K562 (cell line): ENCODE results near the gene ACTN1. TPM values are rescaled to one million over a fixed set of nuclear protein-coding genes. Genes with fewer than 3 reads are reported as not detected.

Source experiments
- ATAC-seq: fragments of 200-7000 bp; cut with Tn5 transposase; 3 replicates; pipeline ENCODE4 v1.9.1; 2020; ENCODE audit warnings: moderate library complexity
- BruUV-seq: library from RNA; stranded (reverse); fragments of 400-500 nt; replicated peaks from 2 replicates; lab custom pipeline; 2021; lab: Mats Ljungman, UMichigan
- CTCF ChIA-PET: fragments of 300-600 bp; formaldehyde crosslinking; extraction: SDS; loops from one replicate; lab custom pipeline; 2021; ENCODE audit warnings: low intra/inter-chr PET ratio; lab: Yijun Ruan, JAX
- POLR2A ChIA-PET: fragments of 300-600, 350-650 bp; sonication (Branson Sonifier 250); formaldehyde crosslinking; extraction: SDS; loops from one replicate; lab custom pipeline; 2021; ENCODE audit warnings: antibody characterized with exemption, inconsistent platforms; lab: Yijun Ruan, JAX
- DNase-seq, 4 experiments: peaks; one replicate each; pipeline versions ENCODE4 v3.0.0 to v3.0.0-alpha.2; 2011 to 2018; ENCODE audit warnings: low spot score in 3 of 4, mixed read lengths in 3 of 4; ENCODE audit errors: extremely low read depth in 1 of 4
- FAIRE-seq: peaks from 2 replicates; lab custom pipeline; 2011; peaks lifted over from hg19 to GRCh38; lab: Jason Lieb, UNC
- H2AFZ ChIP-seq: 2 replicates; pipeline ENCODE4 v1.6.0; 2011; ENCODE audit warnings: low read depth, low read length, control low read depth, inconsistent platforms
- H3K27ac ChIP-seq: fragments of 200-600 bp; 3 replicates; pipeline ENCODE4 v1.8.0; 2011; ENCODE audit warnings: low read depth, mild to moderate bottlenecking, control low read depth, inconsistent platforms, low read length, moderate library complexity, mixed read lengths; ENCODE audit errors: extremely low read depth
- H3K27me3 ChIP-seq, 2 experiments: fragments of 300-600 bp in 1 of 2; 2 replicates in 1 of 2; 3 replicates in 1 of 2; pipeline versions ENCODE4 v1.6.0 to v1.8.0; 2011; ENCODE audit warnings: inconsistent platforms in 2 of 2, low read length in 2 of 2, mild to moderate bottlenecking in 1 of 2, mixed read lengths in 1 of 2, moderate library complexity in 1 of 2; ENCODE audit not compliant: control insufficient read depth in 2 of 2, insufficient read depth in 2 of 2
- H3K36me3 ChIP-seq: fragments of 300-600 bp; 3 replicates; pipeline ENCODE4 v1.8.0; 2011; ENCODE audit warnings: mild to moderate bottlenecking, low read length, inconsistent platforms; ENCODE audit not compliant: control insufficient read depth, insufficient read depth
- H3K4me1 ChIP-seq, 2 experiments: fragments of 200-600 bp in 1 of 2; replicated peaks in 1 of 2; 2 replicates in 1 of 2; 3 replicates in 1 of 2; pipeline versions ENCODE4 v1.5.1 to v1.8.0; 2011; ENCODE audit warnings: inconsistent platforms in 2 of 2, low read length in 2 of 2, mild to moderate bottlenecking in 1 of 2, mixed read lengths in 1 of 2, moderate library complexity in 1 of 2; ENCODE audit not compliant: control insufficient read depth in 2 of 2, insufficient read depth in 2 of 2
- H3K4me2 ChIP-seq: 2 replicates; pipeline ENCODE4 v1.6.1; 2011; ENCODE audit warnings: low read length, control low read depth, inconsistent platforms, mixed read lengths; ENCODE audit not compliant: insufficient read depth
- H3K4me3 ChIP-seq: fragments of 200-600 bp; sonication (generic), shearing (Covaris generic); 2 replicates; pipeline ENCODE4 v1.5.1; 2016; ENCODE audit warnings: control low read depth, inconsistent platforms
- H3K79me2 ChIP-seq: fragments of 200-600 bp; 3 replicates; pipeline ENCODE4 v1.8.0; 2011; ENCODE audit warnings: low read length, inconsistent platforms; ENCODE audit not compliant: control insufficient read depth, insufficient read depth
- H3K9ac ChIP-seq, 2 experiments: 2 replicates each; pipeline versions ENCODE4 v1.6.0 to v1.6.1; 2011; ENCODE audit warnings: low read depth in 2 of 2, low read length in 2 of 2, control low read depth in 1 of 2, inconsistent platforms in 1 of 2, mild to moderate bottlenecking in 1 of 2, mixed read lengths in 1 of 2; ENCODE audit not compliant: insufficient read depth in 1 of 2
- H3K9me1 ChIP-seq: one replicate; pipeline ENCODE4 v1.6.0; 2011; ENCODE audit warnings: inconsistent platforms, mild to moderate bottlenecking, low read length, moderate library complexity; ENCODE audit not compliant: control insufficient read depth, insufficient read depth
- H3K9me3 ChIP-seq: replicated peaks from 2 replicates; pipeline ENCODE4 v1.5.1; 2011; ENCODE audit warnings: low read depth, low read length, inconsistent platforms; ENCODE audit not compliant: control insufficient read depth, insufficient read depth
- H4K20me1 ChIP-seq: replicated peaks from 2 replicates; pipeline ENCODE4 v1.6.1; 2011; ENCODE audit warnings: low read length, inconsistent platforms, mixed read lengths; ENCODE audit not compliant: control insufficient read depth, insufficient read depth
- DDX20 ChIP-seq: fragments of 450-650 bp; IDR thresholded peaks from 2 replicates; pipeline ENCODE4 v1.6.1; 2016; ENCODE audit warnings: missing genetic modification characterization, low read depth, mild to moderate bottlenecking, missing compliant biosample characterization, moderate library complexity
- HDAC3 ChIP-seq: fragments of 450-650 bp; IDR thresholded peaks from 2 replicates; pipeline ENCODE4 v1.6.1; 2018; ENCODE audit warnings: borderline replicate concordance, mild to moderate bottlenecking, moderate library complexity; ENCODE audit not compliant: partially characterized antibody
- HDAC8 ChIP-seq: fragments of 450-650 bp; IDR thresholded peaks from 2 replicates; pipeline ENCODE4 v1.6.1; 2016; ENCODE audit warnings: mild to moderate bottlenecking, missing genetic modification characterization, moderate library complexity, missing compliant biosample characterization
- MED1 ChIP-seq: sonication (generic); formaldehyde crosslinking; IDR thresholded peaks from 2 replicates; pipeline ENCODE4 v1.8.1; 2023; ENCODE audit warnings: missing genetic modification reagents, borderline replicate concordance
- NCOA4 ChIP-seq: fragments of 450-650 bp; IDR thresholded peaks from 2 replicates; pipeline ENCODE4 v1.6.1; 2018; ENCODE audit warnings: mild to moderate bottlenecking; ENCODE audit not compliant: partially characterized antibody
- NR2C1 ChIP-seq, 2 experiments: fragments of 450-650 bp; IDR thresholded peaks; 2 replicates each; pipeline ENCODE4 v1.6.1; 2017; ENCODE audit warnings: mild to moderate bottlenecking in 2 of 2, antibody characterized with exemption in 1 of 2, inconsistent platforms in 1 of 2, missing compliant biosample characterization in 1 of 2, missing genetic modification characterization in 1 of 2
- STAT5B ChIP-seq: fragments of 250-450 bp; sonication (Bioruptor Pico); IDR thresholded peaks from 2 replicates; pipeline ENCODE4 v1.8.0; 2021; ENCODE audit warnings: mild to moderate bottlenecking, inconsistent platforms
- WGBS: fragments of 100-300 bp; shearing (Covaris generic); methylation state at CpG from one replicate; pipeline ENCODE4 v1.1.6; 2016; ENCODE audit warnings: low coverage, mixed read lengths; ENCODE audit not compliant: insufficient coverage; ENCODE audit errors: missing lambda C conversion rate; 5-methylcytosine and 5-hydroxymethylcytosine counted together
- in situ Hi-C: fragments of 300-500 bp; cut with MboI; formaldehyde crosslinking; loops from 4 replicates; pipeline ENCODE4 v1.15.0; 2018; ENCODE audit warnings: inconsistent platforms, mixed read lengths
- intact Hi-C: fragments of 100-400 bp; cut with micrococcal nuclease; formaldehyde crosslinking; loops from 2 replicates; pipeline ENCODE4 v1.14.2; 2022
- polyA plus RNA-seq, 8 experiments: library from polyadenylated mRNA; depleted of rRNA in 4 of 8; stranded (reverse) in 5 of 8; unstranded in 3 of 8; fragments of >200 nt; fragmentation: Nextera tagmentation in 2 of 8; fragmentation: Illumina TruSeq in 1 of 8; extraction: Ambion mirVana in 2 of 8; extraction: Trizol in 1 of 8; gene quantifications; 2 replicates each; pipeline versions ENCODE4 v1.2.1 to v1.2.3, GENCODE V29; 2011 to 2014; ENCODE audit warnings: inconsistent platforms in 1 of 8, missing spikeins in 1 of 8
- total RNA-seq, 7 experiments: library from RNA; depleted of rRNA in 6 of 7; stranded (reverse); fragments of >200 nt in 6 of 7; fragmentation: Illumina TruSeq in 2 of 7; extraction: Trizol in 2 of 7; gene quantifications; 2 replicates each; pipeline versions ENCODE4 v1.2.1 to v1.2.3, GENCODE V29; 2011 to 2021; ENCODE audit warnings: low replicate concordance in 1 of 7
- TF ChIP-seq, protein P1 (sequence below): fragments of 250-450 bp; sonication (Bioruptor Pico); IDR thresholded peaks from 2 replicates; pipeline ENCODE4 v1.4.0; 2020
- TF ChIP-seq, protein P2 (sequence below): sonication (generic); formaldehyde crosslinking; IDR thresholded peaks from 2 replicates; pipeline ENCODE4 v1.8.0; 2022; ENCODE audit warnings: missing genetic modification reagents, mild to moderate bottlenecking, borderline replicate concordance

ACTN1 gene
- total and polyA plus RNA-seq, 9 of the 15 experiments (the other 6 are each of a cell fraction or from before 2014, with no cell fraction given): 2.2 to 67.7 (median 34.5) TPM

DNA sequence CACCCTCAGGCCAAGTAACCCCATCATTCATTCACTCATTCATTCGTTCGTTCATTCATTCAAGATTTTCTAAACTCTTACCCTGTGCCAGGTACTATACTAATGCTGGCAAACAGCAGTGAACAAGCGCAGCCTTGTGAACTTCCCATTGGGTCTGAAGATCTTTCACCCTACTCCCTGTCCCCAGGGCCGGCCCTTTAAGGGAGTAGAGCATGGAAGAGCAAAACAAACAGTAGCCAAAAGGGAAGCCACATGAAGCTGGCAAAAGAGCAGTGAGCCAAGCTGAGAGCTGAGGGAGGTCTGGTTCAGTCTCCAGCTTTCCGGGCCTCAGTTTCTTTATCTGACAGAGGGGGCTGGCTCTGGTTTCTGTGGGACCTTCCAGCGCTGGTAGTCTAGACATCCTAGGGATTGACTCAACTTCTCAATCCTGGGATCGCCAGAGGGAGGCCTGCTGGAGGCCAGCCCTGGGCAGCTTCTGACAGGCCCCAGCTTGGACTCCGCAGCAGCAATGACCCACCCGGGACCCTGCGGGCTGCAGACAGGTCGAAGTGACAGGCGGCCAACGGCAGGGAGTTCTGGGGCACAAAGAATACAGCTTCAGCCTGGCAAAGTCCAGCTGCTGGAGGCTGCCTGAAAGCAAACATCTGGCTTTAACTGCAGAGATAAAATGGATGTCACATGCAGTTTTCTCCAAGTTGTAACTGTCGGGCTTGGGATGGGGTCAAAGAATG lies 27.1 kb downstream of the ACTN1 start:
- no peaks in the 10 kb centered on the region for H3K9me3 ChIP-seq
- no peaks in the 10 kb centered on the region for H4K20me1 ChIP-seq
- ATAC-seq (no peak), FAIRE-seq (no peak)
- BruUV-seq: no TSS peak
- no peak overlapping the region for H3K9ac ChIP-seq
- no peaks in the 10 kb centered on the region for H3K9me1 ChIP-seq
- H3K27ac ChIP-seq: peak overlapping the region; percentile 53; the same call in 1 of the 3 replicates
- no peak for TF ChIP-seq HDAC8 (tag)
- TF ChIP-seq NR2C1 (IDR thresholded peaks at IDR 0.05): no peak
- no peak for TF ChIP-seq NR2C1 (tag; IDR thresholded peaks at IDR 0.05)
- TF ChIP-seq NCOA4: no peak
- TF ChIP-seq STAT5B (CRISPR knock-in tag): no peak
- no peak for TF ChIP-seq HDAC3
- TF ChIP-seq, protein P1, sequence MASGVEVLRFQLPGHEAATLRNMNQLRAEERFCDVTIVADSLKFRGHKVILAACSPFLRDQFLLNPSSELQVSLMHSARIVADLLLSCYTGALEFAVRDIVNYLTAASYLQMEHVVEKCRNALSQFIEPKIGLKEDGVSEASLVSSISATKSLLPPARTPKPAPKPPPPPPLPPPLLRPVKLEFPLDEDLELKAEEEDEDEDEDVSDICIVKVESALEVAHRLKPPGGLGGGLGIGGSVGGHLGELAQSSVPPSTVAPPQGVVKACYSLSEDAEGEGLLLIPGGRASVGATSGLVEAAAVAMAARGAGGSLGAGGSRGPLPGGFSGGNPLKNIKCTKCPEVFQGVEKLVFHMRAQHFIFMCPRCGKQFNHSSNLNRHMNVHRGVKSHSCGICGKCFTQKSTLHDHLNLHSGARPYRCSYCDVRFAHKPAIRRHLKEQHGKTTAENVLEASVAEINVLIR (CRISPR knock-in tag): no peak
- TF ChIP-seq, protein P2, sequence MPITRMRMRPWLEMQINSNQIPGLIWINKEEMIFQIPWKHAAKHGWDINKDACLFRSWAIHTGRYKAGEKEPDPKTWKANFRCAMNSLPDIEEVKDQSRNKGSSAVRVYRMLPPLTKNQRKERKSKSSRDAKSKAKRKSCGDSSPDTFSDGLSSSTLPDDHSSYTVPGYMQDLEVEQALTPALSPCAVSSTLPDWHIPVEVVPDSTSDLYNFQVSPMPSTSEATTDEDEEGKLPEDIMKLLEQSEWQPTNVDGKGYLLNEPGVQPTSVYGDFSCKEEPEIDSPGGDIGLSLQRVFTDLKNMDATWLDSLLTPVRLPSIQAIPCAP (CRISPR knock-in tag): no peak
- no peak for TF ChIP-seq DDX20
- TF ChIP-seq MED1 (CRISPR knock-in tag): no peak
- TF ChIP-seq, all 486 proteins: peak for 0
- Histone ChIP-seq H3K36me3 (peaks cover 2% of the 10 kb centered on the region; the same call in 2 of the 3 replicates), H3K4me2 (no peak overlapping the region), H3K4me1 (peaks cover 22 to 26% of the 10 kb centered on the region in 2 experiments; a peak in 4 of 5 replicates), H3K4me3 (no peak overlapping the region), H3K27me3 (no peaks in the 10 kb centered on the region), H2AFZ (no peak overlapping the region), H3K79me2 (peaks cover 35% of the 10 kb centered on the region; the same call in 2 of the 3 replicates)
- ChIA-PET CTCF (no interaction called here), POLR2A (interaction anchor here (0.8 kb wide), 1 partner anchor 12 kb away, joined by 3 read pairs; no protein-coding TSS in a partner anchor)
- no peak for DNase-seq
- 85% methylated on average over 13 of the region's 14 CpGs for WGBS
- in situ Hi-C loops (no loop called here), intact Hi-C loops (no loop called here)
